Gastrocnemius medialis (tissue), 4 donors: Measurements from ENCODE around the gene PTPRN2.

Source experiments
- CTCF ChIP-seq, 5 experiments: fragments of 450-650 bp in 3 of 5; fragments of 200-600 bp in 2 of 5; sonication (generic) in 2 of 5; IDR thresholded peaks in 4 of 5; conservative IDR thresholded peaks in 1 of 5; 1 replicate in 4 of 5; 2 replicates in 1 of 5; pipeline ENCODE4 v1.5.1; 2016 to 2019; ENCODE audit warnings: antibody characterized with exemption in 5 of 5, mild to moderate bottlenecking in 3 of 5, moderate library complexity in 3 of 5
- POLR2A ChIP-seq, 2 donors: fragments of 450-650 bp; IDR thresholded peaks; one replicate each; pipeline ENCODE4 v1.6.1; 2017; ENCODE audit warnings: antibody characterized with exemption in 2 of 2, mild to moderate bottlenecking in 2 of 2, moderate library complexity in 2 of 2

- TF ChIP-seq POLR2A (IDR thresholded peaks at IDR 0.05) (no peak), CTCF (IDR thresholded peaks at IDR 0.05 in 4 of 5, conservative IDR thresholded peaks at IDR 0.05 in 1 of 5) (no peak)
These were observed 898.9 kb downstream of the PTPRN2 start for GRCh38 chr7:157688533-157689268.
